HepG2 (cell line): ENCODE data around the gene PTPRM. TPM values are rescaled to one million over a fixed set of nuclear protein-coding genes. Genes with fewer than 3 reads are reported as not detected.

Source experiments
- CBX5 ChIP-seq: sonication (generic); formaldehyde crosslinking; IDR thresholded peaks from 2 replicates; pipeline ENCODE4 v1.4.0; 2020; ENCODE audit warnings: missing genetic modification reagents, borderline replicate concordance
- CSRNP2 ChIP-seq: sonication (generic); formaldehyde crosslinking; conservative IDR thresholded peaks from 2 replicates; pipeline ENCODE4 v1.8.0; 2022; ENCODE audit warnings: low read depth, missing genetic modification reagents
- HIC2 ChIP-seq: sonication (generic); formaldehyde crosslinking; IDR thresholded peaks from 2 replicates; pipeline ENCODE4 v1.9.0; 2022; ENCODE audit warnings: low read depth, missing genetic modification reagents
- IRF1 ChIP-seq: sonication (generic); formaldehyde crosslinking; IDR thresholded peaks from 2 replicates; pipeline ENCODE4 v1.4.0; 2020; ENCODE audit warnings: low read depth, mild to moderate bottlenecking, missing genetic modification reagents
- PCBP2 ChIP-seq: fragments of 200-400 bp; formaldehyde crosslinking; optimal IDR thresholded peaks from 2 replicates; pipeline ENCODE3; 2018; ENCODE audit warnings: low read length, low read depth; ENCODE audit not compliant: poor library complexity, severe bottlenecking
- RNF219 ChIP-seq: sonication (generic); formaldehyde crosslinking; IDR thresholded peaks from 2 replicates; pipeline ENCODE4 v1.5.0; 2020; ENCODE audit warnings: mild to moderate bottlenecking, missing genetic modification reagents
- SMAD1 ChIP-seq: sonication (generic); formaldehyde crosslinking; IDR thresholded peaks from 2 replicates; pipeline ENCODE4 v1.4.0; 2020; ENCODE audit warnings: missing genetic modification reagents, low read depth, mild to moderate bottlenecking, borderline replicate concordance
- SUZ12 ChIP-seq: fragments of 150-350 bp; IDR thresholded peaks from 2 replicates; pipeline ENCODE4 v1.6.1; 2014; ENCODE audit warnings: low read depth, low read length
- TRAFD1 ChIP-seq: sonication (generic); formaldehyde crosslinking; IDR thresholded peaks from 2 replicates; pipeline ENCODE4 v1.5.1; 2020; ENCODE audit warnings: missing genetic modification reagents, mild to moderate bottlenecking, borderline replicate concordance
- YY1 ChIP-seq: IDR thresholded peaks from 2 replicates; pipeline ENCODE4 v1.6.1; 2011; ENCODE audit warnings: low read length, low read depth, moderate library complexity, mild to moderate bottlenecking; ENCODE audit not compliant: insufficient read depth, insufficient replicate concordance
- ZBTB4 ChIP-seq: sonication (generic); formaldehyde crosslinking; IDR thresholded peaks from 2 replicates; pipeline ENCODE4 v1.4.0; 2020; ENCODE audit warnings: missing genetic modification reagents, mild to moderate bottlenecking, borderline replicate concordance
- ZFP82 ChIP-seq: sonication (generic); formaldehyde crosslinking; IDR thresholded peaks from 2 replicates; pipeline ENCODE4 v1.5.1; 2020; ENCODE audit warnings: mild to moderate bottlenecking, missing genetic modification reagents, borderline replicate concordance
- ZKSCAN1 ChIP-seq: fragments of 150-350 bp; IDR thresholded peaks from 2 replicates; pipeline ENCODE4 v1.6.1; 2014; ENCODE audit warnings: low read length
- ZNF878 ChIP-seq: sonication (generic); formaldehyde crosslinking; IDR thresholded peaks from 2 replicates; pipeline ENCODE4 v1.8.1; 2023; ENCODE audit warnings: mild to moderate bottlenecking, missing genetic modification reagents, moderate library complexity
- polyA plus RNA-seq, 8 experiments: library from polyadenylated mRNA; depleted of rRNA in 3 of 8; stranded (reverse) in 7 of 8; unstranded in 1 of 8; fragments of >200 nt; fragmentation: Illumina TruSeq in 4 of 8; extraction: Trizol in 4 of 8; gene quantifications; 2 replicates each; pipeline versions ENCODE4 v1.2.1 to v1.2.3, GENCODE V29; 2011 to 2016; ENCODE audit warnings: low read depth in 4 of 8, missing spikeins in 1 of 8, mixed read lengths in 1 of 8; ENCODE audit not compliant: insufficient read depth in 1 of 8
- total RNA-seq, 5 experiments: library from RNA; depleted of rRNA; stranded (reverse); fragments of >200 nt; fragmentation: Illumina TruSeq; extraction: Trizol; gene quantifications; 2 replicates each; pipeline ENCODE4 v1.2.3, GENCODE V29; 2016; ENCODE audit warnings: low read depth in 1 of 5

The PTPRM gene
- total and polyA plus RNA-seq, 2 of the 13 experiments (the other 11 are each of a cell fraction or from before 2014, with no cell fraction given): 12.6 to 108 TPM

GRCh38 chr18:7568426-7568825, 1.3 kb downstream of the PTPRM start (continued):
- no peak for TF ChIP-seq CSRNP2
- TF ChIP-seq ZFP82 (CRISPR knock-in tag): no peak
- no peak for TF ChIP-seq PCBP2
- no peak for TF ChIP-seq HIC2 (CRISPR knock-in tag)
- TF ChIP-seq CBX5 (CRISPR knock-in tag): no peak
- no peak for TF ChIP-seq SMAD1 (CRISPR knock-in tag)
- no peak for TF ChIP-seq TRAFD1 (CRISPR knock-in tag)
- TF ChIP-seq YY1: no peak
- no peak for TF ChIP-seq SUZ12
- TF ChIP-seq ZBTB4 (CRISPR knock-in tag): no peak
- no peak; the same call in 1 of the 2 replicates for TF ChIP-seq RNF219
- no peak for TF ChIP-seq ZKSCAN1
- no peak for TF ChIP-seq ZNF878 (CRISPR knock-in tag)
- no peak for TF ChIP-seq IRF1 (CRISPR knock-in tag)
